ENCODE results near the gene LRRC59.

DNA sequence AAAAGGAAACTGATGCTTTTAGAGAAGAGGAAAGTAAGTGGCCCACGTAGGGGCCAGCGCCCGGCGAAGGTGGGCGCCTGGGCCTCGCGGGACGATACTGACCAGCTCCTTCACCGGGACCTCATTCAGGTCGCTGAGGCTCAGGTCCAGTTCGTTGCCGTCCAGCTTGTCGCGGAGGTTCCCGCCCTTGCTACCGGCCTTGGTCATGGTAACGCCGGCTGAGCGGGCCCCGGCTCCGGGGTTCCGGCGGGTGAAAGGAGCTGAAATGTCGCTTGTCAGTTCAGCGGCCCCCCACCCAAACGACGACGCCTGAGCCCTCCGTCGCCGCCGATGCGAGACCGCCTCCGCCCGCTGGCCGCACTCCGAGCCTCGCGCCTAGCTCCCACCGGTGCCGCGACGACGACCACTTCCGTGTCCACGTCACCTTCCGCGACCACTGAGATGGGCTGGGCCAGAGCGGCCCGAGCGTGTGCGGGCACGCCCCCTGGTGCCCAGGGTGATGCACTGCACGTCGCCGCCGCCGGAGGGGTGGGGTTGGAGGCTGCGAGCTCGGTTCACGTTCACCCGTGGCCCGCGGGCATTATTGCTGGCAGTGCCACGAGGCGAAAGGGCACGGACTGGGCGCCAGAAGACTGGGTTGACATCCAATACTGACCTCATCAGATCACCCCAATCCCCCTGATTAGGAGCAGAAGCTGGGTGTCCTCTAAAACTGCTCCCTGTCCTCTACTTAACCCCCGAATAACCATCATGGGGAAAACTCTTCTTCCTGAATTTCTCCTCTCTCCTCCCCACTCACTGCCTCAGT lies at the start of gene LRRC59:
- TF ChIP-seq CTCF (IDR thresholded peaks at IDR 0.05) (peak; percentile 91 to 95 (median 92)), POLR2AphosphoS5 (IDR thresholded peaks at IDR 0.05) (peak; percentile 86 to 96 (median 92)), POLR2A (IDR thresholded peaks at IDR 0.05) (peak; percentile 60 to 67), EP300 (IDR thresholded peaks at IDR 0.05) (no peak)

Data from sigmoid colon (tissue), 4 donors.